Measurements from ENCODE around the gene FUT6. TPM values are rescaled to one million over a fixed set of nuclear protein-coding genes. Genes with fewer than 3 reads are reported as not detected.

The FUT6 gene
- total RNA-seq, 2 experiments from 2014 or later = not detected

DNA sequence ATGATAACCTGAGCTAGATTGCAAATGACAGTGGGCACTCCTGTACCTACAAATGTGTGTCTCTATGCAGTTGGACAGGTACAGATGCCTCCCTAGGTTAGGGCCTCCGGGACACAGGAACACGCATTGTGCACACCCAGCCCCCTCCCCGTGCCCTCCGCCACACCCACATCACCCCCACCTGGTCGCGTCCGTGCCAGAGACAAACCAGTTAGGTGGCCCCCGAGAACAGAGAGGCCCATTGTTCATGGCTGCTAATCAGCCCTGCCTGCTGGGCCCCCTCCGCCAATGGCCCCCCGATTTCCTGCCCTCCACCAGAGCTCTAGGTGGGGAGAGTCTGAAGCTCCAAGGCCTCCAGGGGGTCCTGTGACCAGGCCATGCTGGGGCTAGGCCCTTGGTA lies 20.9 kb downstream of the FUT6 start:
- no peak for DNase-seq (ENCODE audit: low spot score)
- intact Hi-C loops (cut with micrococcal nuclease; ENCODE audit: unreplicated experiment) = no loop called here
- no peak overlapping the region for H3K4me2 ChIP-seq (ENCODE audit: low read length)
- H2AFZ ChIP-seq (ENCODE audit: low read length) = no peak overlapping the region
- no peak overlapping the region for H3K27ac ChIP-seq (ENCODE audit: low read depth, low read length, poor library complexity, severe bottlenecking)
- TF ChIP-seq, protein P1, sequence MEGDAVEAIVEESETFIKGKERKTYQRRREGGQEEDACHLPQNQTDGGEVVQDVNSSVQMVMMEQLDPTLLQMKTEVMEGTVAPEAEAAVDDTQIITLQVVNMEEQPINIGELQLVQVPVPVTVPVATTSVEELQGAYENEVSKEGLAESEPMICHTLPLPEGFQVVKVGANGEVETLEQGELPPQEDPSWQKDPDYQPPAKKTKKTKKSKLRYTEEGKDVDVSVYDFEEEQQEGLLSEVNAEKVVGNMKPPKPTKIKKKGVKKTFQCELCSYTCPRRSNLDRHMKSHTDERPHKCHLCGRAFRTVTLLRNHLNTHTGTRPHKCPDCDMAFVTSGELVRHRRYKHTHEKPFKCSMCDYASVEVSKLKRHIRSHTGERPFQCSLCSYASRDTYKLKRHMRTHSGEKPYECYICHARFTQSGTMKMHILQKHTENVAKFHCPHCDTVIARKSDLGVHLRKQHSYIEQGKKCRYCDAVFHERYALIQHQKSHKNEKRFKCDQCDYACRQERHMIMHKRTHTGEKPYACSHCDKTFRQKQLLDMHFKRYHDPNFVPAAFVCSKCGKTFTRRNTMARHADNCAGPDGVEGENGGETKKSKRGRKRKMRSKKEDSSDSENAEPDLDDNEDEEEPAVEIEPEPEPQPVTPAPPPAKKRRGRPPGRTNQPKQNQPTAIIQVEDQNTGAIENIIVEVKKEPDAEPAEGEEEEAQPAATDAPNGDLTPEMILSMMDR (conservative IDR thresholded peaks at IDR 0.05; ENCODE audit: low read length) = no peak
- no peak for TF ChIP-seq EZH2phosphoT487 (IDR thresholded peaks at IDR 0.05; ENCODE audit: borderline replicate concordance, low read depth, low read length)
- no TSS peak for BruUV-seq (replicated peaks)
- no peak overlapping the region for H3K4me3 ChIP-seq (ENCODE audit: low read depth, low read length, poor library complexity, severe bottlenecking)
- no peaks in the 10 kb centered on the region for H3K36me3 ChIP-seq (ENCODE audit: insufficient read depth, low read length)
- H3K79me2 ChIP-seq (ENCODE audit: insufficient read depth, low read depth, low read length) = no peaks in the 10 kb centered on the region
- H4K20me1 ChIP-seq (ENCODE audit: insufficient read depth, low read length) = no peaks in the 10 kb centered on the region
- ChIA-PET CTCF (ENCODE audit: unreplicated experiment) (no interaction called here), POLR2A (no interaction called here)
- no peaks in the 10 kb centered on the region for H3K9me2 ChIP-seq (ENCODE audit: insufficient read depth, low read length)
- no peaks in the 10 kb centered on the region for H3K9me3 ChIP-seq (ENCODE audit: low read length)
- peaks cover 10% of the 10 kb centered on the region for H3K4me1 ChIP-seq (ENCODE audit: insufficient read depth, low read length, poor library complexity, severe bottlenecking)

DNA sequence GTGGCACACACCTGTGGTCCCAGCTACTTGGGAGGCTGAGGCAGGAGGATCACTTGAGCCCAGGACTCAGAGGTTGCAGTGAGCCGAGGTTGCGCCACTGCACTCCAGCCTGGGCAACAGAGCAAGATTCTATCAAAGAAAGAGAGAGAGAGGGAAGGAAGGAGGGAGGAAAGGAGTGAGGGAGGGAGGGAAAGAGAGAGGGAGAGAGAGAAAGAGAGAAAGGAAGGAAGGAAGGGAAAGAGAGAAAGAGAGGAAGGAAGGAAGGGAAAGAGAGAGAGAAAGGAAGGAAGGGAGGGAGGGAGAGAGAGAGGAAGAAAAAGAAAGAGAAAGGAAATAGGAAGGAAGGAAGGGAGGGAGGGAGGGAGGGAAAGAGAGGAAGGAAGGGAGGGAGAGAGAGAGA lies 22.3 kb downstream of the FUT6 start:
- no peaks in the 10 kb centered on the region for H3K36me3 ChIP-seq (ENCODE audit: insufficient read depth, low read length)
- ChIA-PET POLR2A (no interaction called here), CTCF (ENCODE audit: unreplicated experiment) (no interaction called here)

DNA sequence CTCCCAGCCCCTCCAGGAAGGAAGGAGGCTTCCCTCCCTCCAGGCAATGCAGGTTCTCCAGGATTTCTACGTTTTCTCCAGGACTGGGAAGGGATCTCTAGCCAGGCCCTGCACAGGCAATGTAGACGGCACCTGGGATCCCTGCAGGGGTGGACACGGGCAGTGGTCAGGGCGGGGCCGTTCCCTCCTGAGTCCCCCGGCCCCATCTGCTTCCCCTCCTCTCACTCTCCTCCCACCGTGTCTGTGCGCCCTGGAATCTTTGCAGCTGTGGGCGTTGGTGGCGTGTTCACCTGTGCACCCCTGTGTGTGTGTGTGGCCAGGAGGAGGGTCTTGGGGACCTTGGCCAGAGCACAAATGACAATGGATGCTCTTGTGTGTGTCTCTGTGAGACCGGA lies 24.7 kb downstream of the FUT6 start:
- Histone ChIP-seq H3K79me2 (ENCODE audit: insufficient read depth, low read depth, low read length) (no peaks in the 10 kb centered on the region), H3K27ac (ENCODE audit: low read depth, low read length, poor library complexity, severe bottlenecking) (no peak overlapping the region), H3K36me3 (ENCODE audit: insufficient read depth, low read length) (no peaks in the 10 kb centered on the region), H3K9me2 (ENCODE audit: insufficient read depth, low read length) (no peaks in the 10 kb centered on the region), H2AFZ (ENCODE audit: low read length) (no peak overlapping the region), H3K9me3 (ENCODE audit: low read length) (no peaks in the 10 kb centered on the region), H4K20me1 (ENCODE audit: insufficient read depth, low read length) (no peaks in the 10 kb centered on the region), H3K4me3 (ENCODE audit: low read depth, low read length, poor library complexity, severe bottlenecking) (no peak overlapping the region), H3K4me1 (ENCODE audit: insufficient read depth, low read length, poor library complexity, severe bottlenecking) (no peaks in the 10 kb centered on the region), H3K4me2 (ENCODE audit: low read length) (no peak overlapping the region)
- ChIA-PET CTCF (ENCODE audit: unreplicated experiment) (no interaction called here), POLR2A (no interaction called here)
- no peak for DNase-seq (ENCODE audit: low spot score)
- intact Hi-C loops (cut with micrococcal nuclease; ENCODE audit: unreplicated experiment) = no loop called here
- TF ChIP-seq, protein P1 (conservative IDR thresholded peaks at IDR 0.05; ENCODE audit: low read length) = no peak
- TF ChIP-seq EZH2phosphoT487 (IDR thresholded peaks at IDR 0.05; ENCODE audit: borderline replicate concordance, low read depth, low read length) = no peak
- BruUV-seq (replicated peaks) = no TSS peak

More for the DNA sequence above, 22.3 kb downstream of the FUT6 start:
- Histone ChIP-seq H3K4me2 (ENCODE audit: low read length) (no peak overlapping the region), H3K79me2 (ENCODE audit: insufficient read depth, low read depth, low read length) (no peaks in the 10 kb centered on the region), H3K4me1 (ENCODE audit: insufficient read depth, low read length, poor library complexity, severe bottlenecking) (peaks cover 8% of the 10 kb centered on the region), H4K20me1 (ENCODE audit: insufficient read depth, low read length) (no peaks in the 10 kb centered on the region), H3K9me2 (ENCODE audit: insufficient read depth, low read length) (no peaks in the 10 kb centered on the region), H3K9me3 (ENCODE audit: low read length) (no peaks in the 10 kb centered on the region), H3K4me3 (ENCODE audit: low read depth, low read length, poor library complexity, severe bottlenecking) (no peak overlapping the region), H3K27ac (ENCODE audit: low read depth, low read length, poor library complexity, severe bottlenecking) (no peak overlapping the region), H2AFZ (ENCODE audit: low read length) (no peak overlapping the region)
- TF ChIP-seq, protein P1 (conservative IDR thresholded peaks at IDR 0.05; ENCODE audit: low read length) = no peak
- TF ChIP-seq EZH2phosphoT487 (IDR thresholded peaks at IDR 0.05; ENCODE audit: borderline replicate concordance, low read depth, low read length) = no peak
- no peak for DNase-seq (ENCODE audit: low spot score)
- BruUV-seq (replicated peaks) = no TSS peak
- intact Hi-C loops (cut with micrococcal nuclease; ENCODE audit: unreplicated experiment) = no loop called here
